Caco-2 (cell line): ENCODE measurements around the gene ARL3. TPM values are rescaled to one million over a fixed set of nuclear protein-coding genes. Genes with fewer than 3 reads are reported as not detected.

Source experiments
- BruUV-seq: library from RNA; stranded (reverse); fragments of 400-500 nt; replicated peaks from 2 replicates; lab custom pipeline; 2021; lab: Mats Ljungman, UMichigan
- CTCF ChIA-PET: fragments of 300-600 bp; sonication (Branson Sonifier 250); formaldehyde crosslinking; loops from one replicate; lab custom pipeline; 2022; ENCODE audit warnings: antibody characterized with exemption; lab: Charles Lee
- POLR2A ChIA-PET: fragments of 300-600 bp; sonication (Branson Sonifier 250); formaldehyde crosslinking; loops from one replicate; lab custom pipeline; 2022; ENCODE audit warnings: antibody characterized with exemption; lab: Charles Lee
- DNase-seq, 2 experiments: peaks; one replicate each; pipeline versions ENCODE4 v3.0.0 to v3.0.0-alpha.2; 2020 to 2022
- H3K27me3 ChIP-seq: replicated peaks from 2 replicates; pipeline ENCODE4 v1.6.0; 2011; ENCODE audit warnings: low read length; ENCODE audit not compliant: control insufficient read depth, insufficient read depth
- H3K36me3 ChIP-seq: 2 replicates; pipeline ENCODE4 v1.5.1; 2011; ENCODE audit warnings: low read length; ENCODE audit not compliant: control insufficient read depth, insufficient read depth
- H3K4me1 ChIP-seq: fragments of 250-450 bp; sonication (Bioruptor Pico); 2 replicates; pipeline ENCODE4 v1.5.1; 2020; ENCODE audit warnings: mild to moderate bottlenecking
- H3K4me3 ChIP-seq: 2 replicates; pipeline ENCODE4 v1.5.1; 2011; ENCODE audit warnings: low read depth, mild to moderate bottlenecking, control low read depth, low read length
- H3K9me3 ChIP-seq: fragments of 250-450 bp; sonication (Bioruptor Pico); 2 replicates; pipeline ENCODE4 v1.5.1; 2020; ENCODE audit warnings: mild to moderate bottlenecking, moderate library complexity
- H3K27ac Mint-ChIP-seq: one replicate; pipeline ENCODE4 v1.8.0; 2022; ENCODE audit warnings: mixed read lengths; ENCODE audit not compliant: unreplicated experiment
- H3K27me3 Mint-ChIP-seq: one replicate; pipeline ENCODE4 v1.8.0; 2022; ENCODE audit warnings: mixed read lengths; ENCODE audit not compliant: insufficient read depth, unreplicated experiment
- H3K36me3 Mint-ChIP-seq: one replicate; pipeline ENCODE4 v1.8.0; 2022; ENCODE audit warnings: mild to moderate bottlenecking, mixed read lengths; ENCODE audit not compliant: insufficient read depth, unreplicated experiment
- H3K4me1 Mint-ChIP-seq: one replicate; pipeline ENCODE4 v1.8.0; 2022; ENCODE audit warnings: low read depth, mixed read lengths; ENCODE audit not compliant: unreplicated experiment
- H3K4me3 Mint-ChIP-seq: one replicate; pipeline ENCODE4 v1.8.0; 2022; ENCODE audit warnings: mild to moderate bottlenecking, moderate library complexity, mixed read lengths; ENCODE audit not compliant: unreplicated experiment
- H3K9me3 Mint-ChIP-seq: one replicate; pipeline ENCODE4 v1.8.0; 2022; ENCODE audit warnings: mixed read lengths; ENCODE audit not compliant: unreplicated experiment
- intact Hi-C: fragments of 100-400 bp; cut with micrococcal nuclease; formaldehyde crosslinking; loops from one replicate; pipeline ENCODE4 v1.10.0; 2022; ENCODE audit not compliant: unreplicated experiment
- total RNA-seq: library from RNA; stranded (reverse); gene quantifications from 2 replicates; pipeline ENCODE4 v1.2.3, GENCODE V29; 2022
- TF ChIP-seq, protein P1 (sequence below), 2 experiments: fragments of 200-600 bp in 1 of 2; IDR thresholded peaks; 1 replicate in 1 of 2; 2 replicates in 1 of 2; pipeline versions ENCODE4 v1.5.1 to v1.8.0; 2011 to 2022; ENCODE audit warnings: antibody characterized with exemption in 1 of 2, control low read depth in 1 of 2, inconsistent platforms in 1 of 2, low read depth in 1 of 2, low read length in 1 of 2, mild to moderate bottlenecking in 1 of 2, moderate library complexity in 1 of 2; ENCODE audit not compliant: insufficient read depth in 1 of 2, severe bottlenecking in 1 of 2, unreplicated experiment in 1 of 2

Gene ARL3
- total RNA-seq, 1 experiment from 2014 or later, result 7.8 TPM

DNA sequence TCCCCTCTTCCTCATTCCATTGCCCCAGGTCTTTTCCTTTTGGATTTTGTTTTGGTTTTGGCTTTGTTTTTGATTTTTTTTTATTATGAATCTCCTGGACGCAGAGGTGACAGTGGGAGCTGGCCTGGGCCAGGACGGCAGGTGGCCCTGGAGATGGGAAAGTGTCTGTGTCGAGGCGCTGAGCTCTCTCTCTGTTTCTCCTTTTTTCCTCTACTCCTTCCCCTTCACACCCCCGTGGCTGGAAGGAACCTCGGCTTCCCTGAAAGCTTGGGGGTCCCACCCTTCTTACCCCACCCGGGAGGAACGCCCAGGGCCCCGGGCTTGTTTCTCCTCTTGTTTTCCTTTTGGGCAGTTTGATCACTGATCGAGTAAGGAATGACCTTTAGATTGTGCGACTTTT lies 56.7 kb downstream of the ARL3 start:
- H3K9me3 Mint-ChIP-seq, result no peaks in the 10 kb centered on the region
- H3K27ac Mint-ChIP-seq, result no peak overlapping the region
- TF ChIP-seq, protein P1, sequence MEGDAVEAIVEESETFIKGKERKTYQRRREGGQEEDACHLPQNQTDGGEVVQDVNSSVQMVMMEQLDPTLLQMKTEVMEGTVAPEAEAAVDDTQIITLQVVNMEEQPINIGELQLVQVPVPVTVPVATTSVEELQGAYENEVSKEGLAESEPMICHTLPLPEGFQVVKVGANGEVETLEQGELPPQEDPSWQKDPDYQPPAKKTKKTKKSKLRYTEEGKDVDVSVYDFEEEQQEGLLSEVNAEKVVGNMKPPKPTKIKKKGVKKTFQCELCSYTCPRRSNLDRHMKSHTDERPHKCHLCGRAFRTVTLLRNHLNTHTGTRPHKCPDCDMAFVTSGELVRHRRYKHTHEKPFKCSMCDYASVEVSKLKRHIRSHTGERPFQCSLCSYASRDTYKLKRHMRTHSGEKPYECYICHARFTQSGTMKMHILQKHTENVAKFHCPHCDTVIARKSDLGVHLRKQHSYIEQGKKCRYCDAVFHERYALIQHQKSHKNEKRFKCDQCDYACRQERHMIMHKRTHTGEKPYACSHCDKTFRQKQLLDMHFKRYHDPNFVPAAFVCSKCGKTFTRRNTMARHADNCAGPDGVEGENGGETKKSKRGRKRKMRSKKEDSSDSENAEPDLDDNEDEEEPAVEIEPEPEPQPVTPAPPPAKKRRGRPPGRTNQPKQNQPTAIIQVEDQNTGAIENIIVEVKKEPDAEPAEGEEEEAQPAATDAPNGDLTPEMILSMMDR (IDR thresholded peaks at IDR 0.05; ENCODE audit: insufficient read depth in 1 of 2, low read depth in 1 of 2, low read length in 1 of 2, severe bottlenecking in 1 of 2, unreplicated experiment in 1 of 2), result no peak
- H3K27me3 Mint-ChIP-seq, result no peaks in the 10 kb centered on the region
- BruUV-seq, result no TSS peak
- H3K36me3 Mint-ChIP-seq, result peaks cover 18% of the 10 kb centered on the region
- Histone ChIP-seq H3K4me3 (no peak overlapping the region), H3K4me1 (no peaks in the 10 kb centered on the region), H3K9me3 (no peaks in the 10 kb centered on the region), H3K27me3 (no peaks in the 10 kb centered on the region), H3K36me3 (peaks cover 5% of the 10 kb centered on the region)
- no peak for DNase-seq
- H3K4me1 Mint-ChIP-seq, result no peaks in the 10 kb centered on the region
- ChIA-PET CTCF (no interaction called here), POLR2A (no interaction called here)
- intact Hi-C loops, result no loop called here
- no peak overlapping the region for H3K4me3 Mint-ChIP-seq

DNA sequence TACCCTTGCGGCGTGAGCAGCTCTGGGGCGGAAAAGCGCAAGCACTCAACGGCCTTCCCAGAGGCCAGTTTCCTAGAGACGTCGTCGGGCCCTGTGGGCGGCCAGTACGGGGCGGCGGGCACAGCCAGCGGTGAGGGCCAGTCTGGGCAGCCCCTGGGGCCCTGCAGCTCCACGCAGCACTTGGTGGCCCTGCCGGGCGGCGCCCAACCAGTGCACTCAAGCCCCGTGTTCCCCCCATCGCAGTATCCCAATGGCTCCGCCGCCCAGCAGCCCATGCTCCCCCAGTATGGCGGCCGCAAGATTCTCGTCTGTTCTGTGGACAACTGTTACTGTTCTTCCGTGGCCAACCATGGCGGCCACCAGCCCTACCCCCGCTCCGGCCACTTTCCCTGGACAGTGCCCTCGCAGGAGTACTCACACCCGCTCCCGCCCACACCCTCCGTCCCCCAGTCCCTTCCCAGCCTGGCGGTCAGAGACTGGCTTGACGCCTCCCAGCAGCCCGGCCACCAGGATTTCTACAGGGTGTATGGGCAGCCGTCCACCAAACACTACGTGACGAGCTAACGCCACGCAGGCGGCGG lies 57.3 kb downstream of the ARL3 start:
- no TSS peak for BruUV-seq

DNA sequence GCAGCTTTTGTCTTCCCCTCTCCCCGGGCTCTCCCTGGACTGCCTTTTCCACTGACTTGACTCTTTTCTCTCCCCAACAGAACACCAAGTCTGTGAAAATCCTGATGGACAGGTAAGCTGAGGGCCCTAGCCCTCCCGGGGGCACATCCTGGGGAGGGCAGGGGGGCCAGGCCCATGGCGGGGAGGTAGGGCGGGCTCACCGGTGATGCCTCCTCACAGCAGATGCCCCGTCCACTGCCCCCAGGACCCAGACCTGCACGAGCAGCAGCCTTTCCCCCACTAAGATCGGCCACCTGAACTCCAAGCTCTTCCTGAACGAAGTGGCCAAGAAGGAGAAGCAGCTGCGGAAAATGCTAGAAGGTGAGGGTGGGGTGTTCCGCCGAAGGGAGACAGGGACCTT lies 58.2 kb downstream of the ARL3 start:
- BruUV-seq, result no TSS peak
- no peaks in the 10 kb centered on the region for H3K27me3 Mint-ChIP-seq
- peaks cover 5% of the 10 kb centered on the region for H3K36me3 ChIP-seq
- H3K9me3 ChIP-seq, result no peaks in the 10 kb centered on the region
- no peaks in the 10 kb centered on the region for H3K9me3 Mint-ChIP-seq
- no peak for DNase-seq
- ChIA-PET POLR2A (interaction anchor here (0.6 kb wide), 1 partner anchor 59 kb away, joined by 3 read pairs; no protein-coding TSS in a partner anchor), CTCF (interaction anchor here (0.6 kb wide), 1 partner anchor 53 kb away, joined by 6 read pairs; no protein-coding TSS in a partner anchor)
- H3K4me3 Mint-ChIP-seq, result no peak overlapping the region
- H3K4me1 ChIP-seq, result no peaks in the 10 kb centered on the region
- no peaks in the 10 kb centered on the region for H3K4me1 Mint-ChIP-seq
- intact Hi-C loops, result no loop called here
- no peak overlapping the region for H3K4me3 ChIP-seq
- no peak overlapping the region for H3K27ac Mint-ChIP-seq
- TF ChIP-seq, protein P1 (IDR thresholded peaks at IDR 0.05; ENCODE audit: insufficient read depth in 1 of 2, low read depth in 1 of 2, low read length in 1 of 2, severe bottlenecking in 1 of 2, unreplicated experiment in 1 of 2), result no peak
- H3K36me3 Mint-ChIP-seq, result peaks cover 18% of the 10 kb centered on the region
- H3K27me3 ChIP-seq, result no peaks in the 10 kb centered on the region

More for the DNA sequence above, 57.3 kb downstream of the ARL3 start:
- ChIA-PET CTCF (interaction anchor here (0.6 kb wide), 1 partner anchor 52 kb away, joined by 6 read pairs; no protein-coding TSS in a partner anchor), POLR2A (no interaction called here)
- Histone ChIP-seq H3K9me3 (no peaks in the 10 kb centered on the region), H3K36me3 (peaks cover 5% of the 10 kb centered on the region), H3K4me1 (no peaks in the 10 kb centered on the region), H3K27me3 (no peaks in the 10 kb centered on the region), H3K4me3 (no peak overlapping the region)
- intact Hi-C loops, result no loop called here
- no peak overlapping the region for H3K27ac Mint-ChIP-seq
- TF ChIP-seq, protein P1 (IDR thresholded peaks at IDR 0.05; ENCODE audit: insufficient read depth in 1 of 2, low read depth in 1 of 2, low read length in 1 of 2, severe bottlenecking in 1 of 2, unreplicated experiment in 1 of 2), result no peak
- H3K9me3 Mint-ChIP-seq, result no peaks in the 10 kb centered on the region
- H3K4me1 Mint-ChIP-seq, result no peaks in the 10 kb centered on the region
- no peaks in the 10 kb centered on the region for H3K27me3 Mint-ChIP-seq
- no peak for DNase-seq
- no peak overlapping the region for H3K4me3 Mint-ChIP-seq
- peaks cover 18% of the 10 kb centered on the region for H3K36me3 Mint-ChIP-seq
